Adrenal gland (tissue), 12 donors: ENCODE data around the gene KCNMA1. TPM values are rescaled to one million over a fixed set of nuclear protein-coding genes. Genes with fewer than 3 reads are reported as not detected.

Source experiments
- DNase-seq, 7 donors: peaks; one replicate each; pipeline ENCODE4 v3.0.0-alpha.2; 2019 to 2020
- H3K27ac ChIP-seq, 5 donors: fragments of 200-600 bp; sonication (generic) in 4 of 5; 1 replicate in 3 of 5; 2 replicates in 2 of 5; pipeline versions ENCODE4 v1.5.1 to v1.8.0; 2016 to 2020; ENCODE audit warnings: mild to moderate bottlenecking in 1 of 5
- H3K27me3 ChIP-seq: fragments of 200-600 bp; 2 replicates; pipeline ENCODE4 v1.8.0; 2021
- H3K36me3 ChIP-seq, 2 donors: fragments of 200-600 bp; replicated peaks in 1 of 2; 1 replicate in 1 of 2; 2 replicates in 1 of 2; pipeline versions ENCODE4 v1.5.1 to v1.8.0; 2018 to 2022
- H3K4me1 ChIP-seq, 2 donors: fragments of 200-600 bp; replicated peaks in 1 of 2; 1 replicate in 1 of 2; 2 replicates in 1 of 2; pipeline versions ENCODE4 v1.5.1 to v1.8.0; 2018 to 2021
- H3K4me3 ChIP-seq, 4 donors: fragments of 200-600 bp; sonication (generic) in 3 of 4; one replicate each; pipeline ENCODE4 v1.5.1; 2016 to 2018
- H3K9me3 ChIP-seq, 3 donors: fragments of 200-600 bp; sonication (generic) in 1 of 3; replicated peaks in 1 of 3; 1 replicate in 2 of 3; 2 replicates in 1 of 3; pipeline versions ENCODE4 v1.5.1 to v1.8.0; 2016 to 2021
- CTCF ChIP-seq, 6 experiments: fragments of 450-650 bp in 4 of 6; fragments of 200-600 bp in 2 of 6; sonication (generic) in 1 of 6; IDR thresholded peaks; 1 replicate in 5 of 6; 2 replicates in 1 of 6; pipeline versions ENCODE4 v1.5.1 to v1.8.0; 2016 to 2021; ENCODE audit warnings: antibody characterized with exemption in 6 of 6, mild to moderate bottlenecking in 2 of 6, moderate library complexity in 1 of 6
- POLR2A ChIP-seq, 2 donors: fragments of 450-650 bp; IDR thresholded peaks; one replicate each; pipeline ENCODE4 v1.6.1; 2017; ENCODE audit warnings: antibody characterized with exemption in 2 of 2, mild to moderate bottlenecking in 2 of 2, moderate library complexity in 1 of 2
- WGBS, 4 donors: extraction: QIAGEN DNeasy Blood & Tissue Kit in 2 of 4; methylation state at CpG; one replicate each; pipeline versions ENCODE4 v1.1.5 to v1.1.7; 2013 to 2017; 5-methylcytosine and 5-hydroxymethylcytosine counted together
- intact Hi-C, 2 donors: fragments of 100-400 bp; cut with DNase I; formaldehyde crosslinking; loops; one replicate each; pipeline versions ENCODE4 v1.14.1 to v1.15.0; 2022 to 2023
- polyA plus RNA-seq, 3 donors: library from polyadenylated mRNA; stranded (reverse); fragments of 200-250 nt in 2 of 3; fragments of 350-450 nt in 1 of 3; fragmentation: Illumina TruSeq in 1 of 3; extraction: RNeasy Lipid Tissue Mini Kit (QIAGEN cat#74804) in 1 of 3; gene quantifications; one replicate each; pipeline ENCODE4 v1.2.3, GENCODE V29; 2013 to 2014
- total RNA-seq, 9 donors: library from RNA; depleted of rRNA in 4 of 9; stranded (reverse); fragments of >200 nt in 4 of 9; fragments of 120-200 nt in 1 of 9; fragmentation: NEBNext Ultra II Directional in 1 of 9; extraction: Animal tissue kit (Norgen Biotek cat#: 25700) in 1 of 9; gene quantifications; one replicate each; pipeline versions ENCODE4 v1.1.0 to v1.2.4, GENCODE V29; 2013 to 2023
- donor health status: healthy with polysubstance abuse.
- donor health status: Bipolar disorder and iron deficiency.
- donor health status: DM: yes; HTN: yes; CAD: no.
- donor health status: DM: no; HTN: no; CAD: no.
- donor health status: DM: no; HTN: no; CAD: no.
- donor health status: DM: yes; HTN: yes; CAD: no.

The KCNMA1 gene
- total and polyA plus RNA-seq, 12 donors: 6.4 to 37.7 (median 13.4) TPM

DNA sequence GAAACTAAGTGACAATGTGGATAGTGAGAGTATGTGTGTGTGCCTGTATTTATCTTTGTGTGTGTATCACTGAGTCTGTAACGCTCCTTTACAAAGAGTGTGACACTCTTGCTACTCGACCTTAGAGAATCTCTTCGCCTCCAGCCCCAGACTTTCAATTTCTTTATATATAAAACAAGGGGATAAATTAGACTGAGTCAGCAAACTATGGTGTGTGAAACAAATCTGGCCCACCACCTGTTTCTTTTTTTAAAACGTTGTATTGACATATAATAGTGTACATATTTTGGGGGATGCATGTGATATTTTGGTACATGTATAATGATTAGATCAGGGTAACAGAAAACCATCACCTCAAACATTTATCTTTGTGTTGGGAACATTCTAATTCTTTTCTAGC is 240.5 kb downstream of the KCNMA1 start:
- no peak overlapping the region for H3K27ac ChIP-seq
- intact Hi-C loops: loop anchor here (10.0 kb wide), 1 partner anchor 222 kb away; no protein-coding TSS in a partner anchor

GRCh38 chr10:77396290-77396689 is 241.3 kb downstream of the KCNMA1 start:
- H3K4me1 ChIP-seq: peaks cover 0 to 5% of the 10 kb centered on the region in 2 donors
- intact Hi-C loops: loop anchor here (10.0 kb wide), 1 partner anchor 221 kb away; no protein-coding TSS in a partner anchor
- H3K4me3 ChIP-seq: no peak overlapping the region
- H3K36me3 ChIP-seq: no peaks in the 10 kb centered on the region
- TF ChIP-seq CTCF (IDR thresholded peaks at IDR 0.05) (no peak), POLR2A (IDR thresholded peaks at IDR 0.05) (no peak)
- H3K27ac ChIP-seq: no peak overlapping the region
- WGBS, 4 donors: 90 to 98% (median 93%) methylated on average over 2 of the region's 2 CpGs
- no peaks in the 10 kb centered on the region for H3K9me3 ChIP-seq
- H3K27me3 ChIP-seq: no peaks in the 10 kb centered on the region
- DNase-seq: no peak

More for the DNA sequence above, 240.5 kb downstream of the KCNMA1 start:
- H3K9me3 ChIP-seq: no peaks in the 10 kb centered on the region
- no peak for DNase-seq
- H3K4me1 ChIP-seq: no peaks in the 10 kb centered on the region
- H3K36me3 ChIP-seq: no peaks in the 10 kb centered on the region
- no peaks in the 10 kb centered on the region for H3K27me3 ChIP-seq
- no peak overlapping the region for H3K4me3 ChIP-seq
- TF ChIP-seq CTCF (IDR thresholded peaks at IDR 0.05) (no peak), POLR2A (IDR thresholded peaks at IDR 0.05) (no peak)
- 82 to 87% (median 84%) methylated on average over 4 of the region's 4 CpGs for WGBS, 4 donors

DNA sequence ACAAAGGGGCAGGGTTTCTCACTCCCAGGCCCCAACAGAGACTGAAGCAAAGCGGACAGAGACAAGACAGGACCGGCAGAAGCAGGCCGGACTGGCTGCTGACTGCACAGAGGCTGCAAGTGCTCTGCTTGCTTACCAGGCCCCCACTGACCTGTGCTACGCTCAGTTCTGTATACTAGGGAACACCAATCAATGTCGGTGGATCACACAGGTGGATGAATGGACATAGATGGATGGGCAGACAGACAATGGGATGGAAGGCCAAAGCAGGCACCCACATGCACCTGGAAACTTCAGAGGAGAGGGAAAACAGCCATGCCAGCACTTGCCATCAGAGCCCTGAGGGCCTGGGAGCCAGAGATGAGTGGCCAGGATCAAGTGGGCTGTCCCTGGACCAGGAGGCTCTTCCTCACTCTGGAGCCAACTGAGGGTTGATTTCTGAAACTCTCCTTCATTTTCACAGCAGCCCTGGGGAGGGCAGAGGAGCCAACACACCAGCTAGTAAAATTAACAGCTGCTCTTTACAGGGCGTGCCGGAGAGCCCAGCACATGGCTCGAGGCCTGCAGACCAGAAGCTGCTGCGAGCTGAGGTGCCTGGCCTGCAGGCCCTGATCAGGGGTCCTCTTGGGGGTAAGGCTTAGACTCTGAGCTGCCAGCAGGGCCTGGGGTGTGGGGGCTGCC is 243.6 kb downstream of the KCNMA1 start:
- no peaks in the 10 kb centered on the region for H3K27me3 ChIP-seq
- DNase-seq: no peak
- intact Hi-C loops: loop anchor here (5.0 to 10.0 kb wide), 2 partner anchors 219 to 243 kb away; partner anchors contain the start of gene KCNMA1 (in 1 of the 2)
- H3K4me1 ChIP-seq: peaks cover 0 to 7% of the 10 kb centered on the region in 2 donors
- no peak overlapping the region for H3K27ac ChIP-seq
- 90 to 98% (median 92%) methylated on average over 9 of the region's 9 CpGs for WGBS, 4 donors
- no peak overlapping the region for H3K4me3 ChIP-seq
- no peaks in the 10 kb centered on the region for H3K9me3 ChIP-seq
- H3K36me3 ChIP-seq: no peaks in the 10 kb centered on the region
- TF ChIP-seq POLR2A (IDR thresholded peaks at IDR 0.05) (no peak), CTCF (IDR thresholded peaks at IDR 0.05) (no peak)

GRCh38 chr10:77393411-77393810 is 244.2 kb downstream of the KCNMA1 start:
- TF ChIP-seq CTCF (IDR thresholded peaks at IDR 0.05) (no peak), POLR2A (IDR thresholded peaks at IDR 0.05) (no peak)
- 89 to 94% (median 90%) methylated on average over 3 of the region's 3 CpGs for WGBS, 4 donors
- H3K36me3 ChIP-seq: no peaks in the 10 kb centered on the region
- H3K4me1 ChIP-seq: peaks cover 0 to 7% of the 10 kb centered on the region in 2 donors
- intact Hi-C loops: loop anchor here (5.0 to 10.0 kb wide), 2 partner anchors 219 to 244 kb away; partner anchors contain the start of gene KCNMA1 (in 1 of the 2)
- no peaks in the 10 kb centered on the region for H3K27me3 ChIP-seq
- no peak for DNase-seq
- no peak overlapping the region for H3K4me3 ChIP-seq
- H3K9me3 ChIP-seq: no peaks in the 10 kb centered on the region
- no peak overlapping the region for H3K27ac ChIP-seq
